Glutamatergic neuron (in vitro differentiated cells): ENCODE results near the gene GMDS. TPM values are rescaled to one million over a fixed set of nuclear protein-coding genes. Genes with fewer than 3 reads are reported as not detected.

Experiments used
- DNase-seq: peaks from one replicate; pipeline ENCODE4 v3.0.0; 2022
- H3K27ac Mint-ChIP-seq: one replicate; pipeline ENCODE4 v1.8.0; 2020; ENCODE audit warnings: mild to moderate bottlenecking, mixed read lengths, inconsistent platforms; ENCODE audit not compliant: unreplicated experiment
- H3K27me3 Mint-ChIP-seq: one replicate; pipeline ENCODE4 v1.8.0; 2020; ENCODE audit warnings: mild to moderate bottlenecking, moderate library complexity, mixed read lengths, inconsistent platforms; ENCODE audit not compliant: unreplicated experiment
- H3K36me3 Mint-ChIP-seq: one replicate; pipeline ENCODE4 v1.8.0; 2020; ENCODE audit warnings: mild to moderate bottlenecking, mixed read lengths, inconsistent platforms; ENCODE audit not compliant: unreplicated experiment
- H3K4me1 Mint-ChIP-seq: one replicate; pipeline ENCODE4 v1.8.0; 2020; ENCODE audit warnings: mild to moderate bottlenecking, low read depth, mixed read lengths, inconsistent platforms; ENCODE audit not compliant: unreplicated experiment
- H3K4me3 Mint-ChIP-seq: one replicate; pipeline ENCODE4 v1.8.0; 2020; ENCODE audit warnings: mild to moderate bottlenecking, mixed read lengths, inconsistent platforms; ENCODE audit not compliant: unreplicated experiment
- H3K9me3 Mint-ChIP-seq: one replicate; pipeline ENCODE4 v1.8.0; 2020; ENCODE audit warnings: mild to moderate bottlenecking, moderate library complexity, mixed read lengths, inconsistent platforms; ENCODE audit not compliant: unreplicated experiment
- CTCF ChIP-seq: fragments of 200-600 bp; sonication (generic); IDR thresholded peaks from one replicate; pipeline ENCODE4 v1.5.0; 2021; ENCODE audit not compliant: partially characterized antibody, unreplicated experiment
- total RNA-seq: library from RNA; stranded (reverse); fragmentation: NEBNext Ultra II Directional; extraction: Animal tissue kit (Norgen Biotek cat#: 25700); gene quantifications from one replicate; pipeline ENCODE4 v1.2.1, GENCODE V29; 2021; ENCODE audit not compliant: unreplicated experiment

The GMDS gene
- total RNA-seq, 1 donor from 2014 or later = 8.9 TPM

- Mint-ChIP-seq H3K36me3 (no peaks in the 10 kb centered on the region), H3K27me3 (peaks cover 29% of the 10 kb centered on the region), H3K9me3 (peaks cover 16% of the 10 kb centered on the region), H3K4me1 (peaks cover 15% of the 10 kb centered on the region), H3K27ac (no peak overlapping the region), H3K4me3 (peak overlapping the region; percentile 92)
- TF ChIP-seq CTCF = no peak
- no peak for DNase-seq
Observed at GRCh38 chr6:1613346-1613687, 632.1 kb downstream of the GMDS start.

GRCh38 chr6:1612974-1613306 is 632.5 kb downstream of the GMDS start:
- no peak overlapping the region for H3K27ac Mint-ChIP-seq
- peaks cover 19% of the 10 kb centered on the region for H3K9me3 Mint-ChIP-seq
- peaks cover 27% of the 10 kb centered on the region for H3K27me3 Mint-ChIP-seq
- H3K36me3 Mint-ChIP-seq = no peaks in the 10 kb centered on the region
- H3K4me3 Mint-ChIP-seq = peak overlapping the region; percentile 92
- DNase-seq = no peak
- no peak for TF ChIP-seq CTCF
- peaks cover 16% of the 10 kb centered on the region for H3K4me1 Mint-ChIP-seq

GRCh38 chr6:1612299-1612973 is 633.0 kb downstream of the GMDS start:
- Mint-ChIP-seq H3K27ac (peak overlapping the region; percentile 36), H3K4me1 (peaks cover 17% of the 10 kb centered on the region), H3K9me3 (peaks cover 19% of the 10 kb centered on the region), H3K36me3 (no peaks in the 10 kb centered on the region), H3K4me3 (peak overlapping the region; percentile 92), H3K27me3 (peaks cover 23% of the 10 kb centered on the region)
- no peak for TF ChIP-seq CTCF
- no peak for DNase-seq

GRCh38 chr6:1611572-1612298 is 633.7 kb downstream of the GMDS start:
- Mint-ChIP-seq H3K27ac (peak overlapping the region; percentile 36), H3K36me3 (no peaks in the 10 kb centered on the region), H3K9me3 (peaks cover 24% of the 10 kb centered on the region), H3K4me3 (peak overlapping the region; percentile 92), H3K4me1 (peaks cover 21% of the 10 kb centered on the region), H3K27me3 (peaks cover 23% of the 10 kb centered on the region)
- TF ChIP-seq CTCF = no peak
- DNase-seq = no peak

- H3K4me3 Mint-ChIP-seq = no peak overlapping the region
- no peak overlapping the region for H3K27ac Mint-ChIP-seq
- DNase-seq = peak; percentile 66
- no peak for TF ChIP-seq CTCF
- H3K27me3 Mint-ChIP-seq = peaks cover 25% of the 10 kb centered on the region
- peaks cover 22% of the 10 kb centered on the region for H3K4me1 Mint-ChIP-seq
- H3K9me3 Mint-ChIP-seq = peaks cover 24% of the 10 kb centered on the region
- H3K36me3 Mint-ChIP-seq = no peaks in the 10 kb centered on the region
Observed at GRCh38 chr6:1611322-1611571, 634.2 kb downstream of the GMDS start.
